ENCODE data around the gene RASGEF1C.

RASGEF1C gene

GRCh38 chr5:180117000-180117725 is 91.8 kb downstream of the RASGEF1C start:
- DNase-seq (ENCODE audit: low spot score), result peak; percentile 50
- Histone ChIP-seq H3K4me3 (no peak overlapping the region), H3K27ac (no peak overlapping the region)
- TF ChIP-seq CTCF (IDR thresholded peaks at IDR 0.05), result no peak

- DNase-seq (ENCODE audit: low spot score), result peak; percentile 68
- TF ChIP-seq CTCF (IDR thresholded peaks at IDR 0.05), result no peak
Observed at GRCh38 chr5:180116077-180116999, 92.7 kb downstream of the RASGEF1C start.

GRCh38 chr5:180115326-180116076 is 93.5 kb downstream of the RASGEF1C start:
- TF ChIP-seq CTCF (IDR thresholded peaks at IDR 0.05), result no peak

More at GRCh38 chr5:180116077-180116999, 92.7 kb downstream of the RASGEF1C start:
- Histone ChIP-seq H3K4me3 (no peak overlapping the region), H3K27ac (no peak overlapping the region)

DNA sequence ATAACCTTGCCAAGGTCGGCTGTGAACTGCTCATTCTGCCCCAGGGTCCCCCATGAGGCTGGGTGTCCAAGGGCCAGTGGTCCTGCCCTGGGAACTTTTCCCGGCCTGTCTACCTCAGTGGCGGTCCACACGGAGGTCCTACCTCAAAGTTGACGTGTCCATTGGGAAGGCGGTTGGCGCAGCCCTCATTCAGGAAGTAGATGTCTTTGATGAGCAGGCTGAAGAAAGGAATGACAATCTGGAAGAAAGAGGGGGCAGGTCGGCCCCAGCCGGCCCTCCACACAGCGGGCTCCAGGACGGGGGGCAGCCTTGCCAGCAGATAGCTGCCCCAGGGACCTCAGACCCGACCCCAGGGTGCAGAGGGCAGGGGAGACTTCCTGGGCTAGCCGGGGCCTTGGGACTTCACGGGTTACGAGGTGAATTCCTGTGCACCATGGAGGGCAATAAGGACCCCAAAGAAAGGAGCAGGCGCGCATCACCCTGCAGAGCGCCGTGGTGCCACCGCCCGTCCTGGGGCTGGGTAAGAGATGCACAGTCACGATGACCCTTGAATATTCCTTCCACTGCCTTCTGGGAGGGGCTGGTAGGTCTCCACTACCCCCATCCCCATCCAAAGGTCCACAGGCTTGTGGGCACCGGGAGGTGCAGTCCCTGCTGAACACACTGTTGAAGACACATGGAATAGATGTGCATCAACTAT is 94.6 kb downstream of the RASGEF1C start:
- Histone ChIP-seq H3K4me3 (no peak overlapping the region), H3K27ac (no peak overlapping the region)
- TF ChIP-seq CTCF (IDR thresholded peaks at IDR 0.05), result no peak
- DNase-seq (ENCODE audit: low spot score), result peak; percentile 65

More at GRCh38 chr5:180115326-180116076, 93.5 kb downstream of the RASGEF1C start:
- no peak overlapping the region for H3K27ac ChIP-seq
- H3K4me3 ChIP-seq, result no peak overlapping the region
- DNase-seq (ENCODE audit: low spot score), result peak; percentile 52

- DNase-seq (ENCODE audit: low spot score), result peak; percentile 24
- Histone ChIP-seq H3K27ac (no peak overlapping the region), H3K4me3 (no peak overlapping the region)
- no peak for TF ChIP-seq CTCF (IDR thresholded peaks at IDR 0.05)
Observed at GRCh38 chr5:180113660-180114303, 95.2 kb downstream of the RASGEF1C start.
